MM.1S (cell line): ENCODE measurements around the gene KYNU.
"Not testable (repeated sequence)": the region's sequence is repeated elsewhere in the genome, so short reads cannot be mapped to it uniquely, and the experiment has no call there.

Source experiments
- DNase-seq: peaks from one replicate; pipeline ENCODE4 v3.0.0-alpha.2; 2015
- H2AFZ ChIP-seq: fragments of 300-600 bp; sonication (generic); 2 replicates; pipeline ENCODE4 v1.6.0; 2016; ENCODE audit warnings: antibody characterized with exemption, low read length
- H3F3A ChIP-seq: fragments of 300-600 bp; sonication (generic); 2 replicates; pipeline ENCODE4 v1.6.1; 2016; ENCODE audit warnings: mild to moderate bottlenecking, antibody characterized with exemption, low read length, moderate library complexity, mixed read lengths; ENCODE audit not compliant: insufficient read depth
- H3K27ac ChIP-seq: fragments of 300-600 bp; sonication (generic); 2 replicates; pipeline ENCODE4 v1.5.1; 2016; ENCODE audit warnings: mild to moderate bottlenecking, low read length
- H3K27me3 ChIP-seq: fragments of 300-600 bp; sonication (generic); replicated peaks from 2 replicates; pipeline ENCODE4 v1.6.0; 2016; ENCODE audit warnings: low read length; ENCODE audit not compliant: insufficient read depth
- H3K36me3 ChIP-seq: fragments of 300-600 bp; sonication (generic); replicated peaks from 2 replicates; pipeline ENCODE4 v1.6.1; 2016; ENCODE audit warnings: mild to moderate bottlenecking, low read length, mixed read lengths; ENCODE audit not compliant: insufficient read depth
- H3K4me1 ChIP-seq: fragments of 300-600 bp; sonication (generic); 2 replicates; pipeline ENCODE4 v1.6.1; 2016; ENCODE audit warnings: low read length, mixed read lengths
- H3K4me2 ChIP-seq: fragments of 300-600 bp; sonication (generic); 2 replicates; pipeline ENCODE4 v1.6.0; 2016; ENCODE audit warnings: low read depth, low read length
- H3K4me3 ChIP-seq: fragments of 300-600 bp; sonication (generic); 2 replicates; pipeline ENCODE4 v1.5.1; 2016; ENCODE audit warnings: low read length, mixed read lengths
- H3K79me2 ChIP-seq: fragments of 300-600 bp; sonication (generic); 2 replicates; pipeline ENCODE4 v1.6.1; 2016; ENCODE audit warnings: mixed run types, low read length, mixed read lengths
- H3K9ac ChIP-seq: fragments of 300-600 bp; sonication (generic); 2 replicates; pipeline ENCODE4 v1.6.1; 2016; ENCODE audit warnings: low read length, mixed read lengths
- H3K9me2 ChIP-seq: fragments of 300-600 bp; sonication (generic); replicated peaks from 2 replicates; pipeline ENCODE4 v1.6.1; 2016; ENCODE audit warnings: mild to moderate bottlenecking, low read length, mixed read lengths; ENCODE audit not compliant: insufficient read depth
- H3K9me3 ChIP-seq: fragments of 300-600 bp; sonication (generic); replicated peaks from 2 replicates; pipeline ENCODE4 v1.6.1; 2016; ENCODE audit warnings: mild to moderate bottlenecking, low read length, mixed read lengths; ENCODE audit not compliant: insufficient read depth
- H4K20me1 ChIP-seq: fragments of 300-600 bp; sonication (generic); 2 replicates; pipeline ENCODE4 v1.6.1; 2016; ENCODE audit warnings: mild to moderate bottlenecking, low read length, moderate library complexity, mixed read lengths; ENCODE audit not compliant: insufficient read depth
- CTCF ChIP-seq: fragments of 300-600 bp; sonication (generic); IDR thresholded peaks from 2 replicates; pipeline ENCODE4 v1.5.1; 2016; ENCODE audit warnings: antibody characterized with exemption, low read length, mixed read lengths
- EZH2 ChIP-seq: fragments of 300-600 bp; sonication (generic); optimal IDR thresholded peaks from 2 replicates; pipeline ENCODE3; 2017; ENCODE audit warnings: low read depth, mild to moderate bottlenecking, antibody characterized with exemption, low read length, mixed read lengths
- EZH2phosphoT487 ChIP-seq: fragments of 300-600 bp; sonication (generic); IDR thresholded peaks from 2 replicates; pipeline ENCODE4 v1.6.1; 2018; ENCODE audit warnings: antibody characterized with exemption, low read length

Gene KYNU

GRCh38 chr2:142893241-142893640, 15.8 kb downstream of the KYNU start:
- H4K20me1 ChIP-seq = no peaks in the 10 kb centered on the region
- H3K4me3 ChIP-seq = no peak overlapping the region
- H3K4me1 ChIP-seq = no peaks in the 10 kb centered on the region
- no peak overlapping the region for H3K4me2 ChIP-seq
- H3K27ac ChIP-seq = no peak overlapping the region
- no peaks in the 10 kb centered on the region for H3K36me3 ChIP-seq
- H3F3A ChIP-seq = no peaks in the 10 kb centered on the region
- H3K27me3 ChIP-seq = no peaks in the 10 kb centered on the region
- H3K9ac ChIP-seq = no peak overlapping the region
- no peak for TF ChIP-seq CTCF
- no peak for TF ChIP-seq EZH2phosphoT487
- TF ChIP-seq EZH2 = no peak
- DNase-seq = no peak
- no peaks in the 10 kb centered on the region for H3K9me3 ChIP-seq
- no peaks in the 10 kb centered on the region for H3K9me2 ChIP-seq
- H3K79me2 ChIP-seq = no peaks in the 10 kb centered on the region
- no peak overlapping the region for H2AFZ ChIP-seq

- Histone ChIP-seq H3K4me2 (no peak overlapping the region), H3K4me3 (no peak overlapping the region), H2AFZ (no peak overlapping the region), H3K79me2 (no peaks in the 10 kb centered on the region), H3K36me3 (no peaks in the 10 kb centered on the region), H3K9me3 (no peaks in the 10 kb centered on the region), H3K27me3 (no peaks in the 10 kb centered on the region), H4K20me1 (no peaks in the 10 kb centered on the region), H3K27ac (no peak overlapping the region), H3F3A (no peaks in the 10 kb centered on the region), H3K9ac (no peak overlapping the region), H3K4me1 (no peaks in the 10 kb centered on the region), H3K9me2 (no peaks in the 10 kb centered on the region)
- DNase-seq = no peak
- TF ChIP-seq CTCF (no peak), EZH2phosphoT487 (no peak), EZH2 (no peak)
Observed at GRCh38 chr2:142897807-142898206, 20.3 kb downstream of the KYNU start.

- not testable (repeated sequence) for H3K9ac ChIP-seq, H3K36me3 ChIP-seq, H3K27ac ChIP-seq, H4K20me1 ChIP-seq, H3K9me2 ChIP-seq, H2AFZ ChIP-seq, H3K27me3 ChIP-seq, H3K4me1 ChIP-seq, H3F3A ChIP-seq, DNase-seq, H3K79me2 ChIP-seq, H3K4me2 ChIP-seq, H3K9me3 ChIP-seq, H3K4me3 ChIP-seq
Observed at GRCh38 chr2:142900327-142900726, 22.9 kb downstream of the KYNU start.

GRCh38 chr2:142901780-142902179, 24.3 kb downstream of the KYNU start:
- Histone ChIP-seq H3K36me3 (no peaks in the 10 kb centered on the region), H3K4me3 (no peak overlapping the region), H3K4me1 (no peaks in the 10 kb centered on the region), H3K9ac (no peak overlapping the region), H3K79me2 (no peaks in the 10 kb centered on the region), H3K27me3 (no peaks in the 10 kb centered on the region), H3K9me3 (no peaks in the 10 kb centered on the region), H2AFZ (no peak overlapping the region), H3K4me2 (no peak overlapping the region), H4K20me1 (no peaks in the 10 kb centered on the region), H3F3A (no peaks in the 10 kb centered on the region), H3K27ac (no peak overlapping the region), H3K9me2 (no peaks in the 10 kb centered on the region)
- no peak for DNase-seq
- no peak for TF ChIP-seq CTCF
- TF ChIP-seq EZH2phosphoT487 = no peak
- TF ChIP-seq EZH2 = no peak

- not testable (repeated sequence) for DNase-seq, H2AFZ ChIP-seq, H3K9me2 ChIP-seq
Observed at GRCh38 chr2:142903726-142904125, 26.3 kb downstream of the KYNU start.

More at GRCh38 chr2:142903726-142904125, 26.3 kb downstream of the KYNU start:
- not testable (repeated sequence) for H3K9ac ChIP-seq, H3K27me3 ChIP-seq, H3K9me3 ChIP-seq, H3K4me1 ChIP-seq, H4K20me1 ChIP-seq, H3K4me3 ChIP-seq, H3K79me2 ChIP-seq, H3F3A ChIP-seq, H3K4me2 ChIP-seq, H3K27ac ChIP-seq, H3K36me3 ChIP-seq
